MG63 (cell line): ENCODE results near the gene RNF5. TPM values are rescaled to one million over a fixed set of nuclear protein-coding genes. Genes with fewer than 3 reads are reported as not detected.
A peak's percentile ranks its signal among the peaks of the same experiment; 100 is the strongest.
"Not testable (repeated sequence)": the region's sequence is repeated elsewhere in the genome, so short reads cannot be mapped to it uniquely, and the experiment has no call there.

Experiments
- DNase-seq: peaks from one replicate; pipeline ENCODE4 v3.0.0-alpha.2; 2020
- H3K27me3 ChIP-seq: fragments of 250-450 bp; sonication (Bioruptor Pico); 2 replicates; pipeline ENCODE4 v1.5.1; 2020; ENCODE audit warnings: mild to moderate bottlenecking, moderate library complexity
- H3K36me3 ChIP-seq: fragments of 250-450 bp; sonication (Bioruptor Pico); 2 replicates; pipeline ENCODE4 v1.5.1; 2020; ENCODE audit warnings: mild to moderate bottlenecking, moderate library complexity
- H3K4me3 ChIP-seq: fragments of 250-450 bp; sonication (Bioruptor Pico); 2 replicates; pipeline ENCODE4 v1.5.1; 2020; ENCODE audit warnings: mild to moderate bottlenecking, moderate library complexity
- H3K9me3 ChIP-seq: fragments of 250-450 bp; sonication (Bioruptor Pico); 2 replicates; pipeline ENCODE4 v1.5.1; 2020; ENCODE audit warnings: mild to moderate bottlenecking, moderate library complexity
- total RNA-seq: library from RNA; depleted of rRNA; stranded (reverse); fragments of >200 nt; shearing (Covaris generic); gene quantifications from 2 replicates; pipeline ENCODE4 v1.2.3, GENCODE V29; 2014; ENCODE audit warnings: low replicate concordance

Gene RNF5
- total RNA-seq, 1 experiment from 2014 or later, result 38.3 TPM

- Histone ChIP-seq H3K36me3 (peaks cover 2% of the 10 kb centered on the region; the same call in 1 of the 2 replicates), H3K27me3 (no peaks in the 10 kb centered on the region), H3K4me3 (no peak overlapping the region), H3K9me3 (no peaks in the 10 kb centered on the region)
- no peak for DNase-seq
These were observed 13.7 kb downstream of the RNF5 start for GRCh38 chr6:32191696-32192607.

GRCh38 chr6:32192608-32193039 is 14.4 kb downstream of the RNF5 start, which contains the start of gene GPSM3:
Gene GPSM3 (minus strand): TSS chr6:32192643. CDS start chr6:32192513, 130 bp downstream.
- Histone ChIP-seq H3K9me3 (no peaks in the 10 kb centered on the region), H3K4me3 (no peak within 1 kb of the TSS), H3K36me3 (no peaks in the 10 kb centered on the region; the same call in 1 of the 2 replicates), H3K27me3 (no peaks in the 10 kb centered on the region)
- no peak for DNase-seq

DNA sequence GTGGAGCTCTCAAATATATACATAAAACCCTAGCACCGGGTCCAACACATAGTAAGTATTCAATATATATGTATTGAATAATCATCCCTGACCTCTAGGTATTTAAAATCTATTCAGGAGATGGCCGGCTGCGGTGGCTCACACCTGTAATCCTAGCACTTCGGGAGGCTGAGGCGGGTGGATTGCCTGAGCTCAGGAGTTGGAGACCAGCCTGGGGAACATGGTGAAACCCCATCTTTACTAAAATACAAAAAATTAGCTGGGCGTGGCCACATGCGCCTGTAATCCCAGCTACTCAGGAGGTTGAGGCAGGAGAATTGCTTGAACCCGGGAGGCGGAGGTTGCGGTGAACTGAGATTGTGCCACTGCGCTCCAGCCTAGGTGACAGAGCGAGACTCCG is 14.9 kb downstream of the RNF5 start:
- H3K4me3 ChIP-seq, H3K9me3 ChIP-seq, DNase-seq, H3K36me3 ChIP-seq, H3K27me3 ChIP-seq: not testable (repeated sequence)

DNA sequence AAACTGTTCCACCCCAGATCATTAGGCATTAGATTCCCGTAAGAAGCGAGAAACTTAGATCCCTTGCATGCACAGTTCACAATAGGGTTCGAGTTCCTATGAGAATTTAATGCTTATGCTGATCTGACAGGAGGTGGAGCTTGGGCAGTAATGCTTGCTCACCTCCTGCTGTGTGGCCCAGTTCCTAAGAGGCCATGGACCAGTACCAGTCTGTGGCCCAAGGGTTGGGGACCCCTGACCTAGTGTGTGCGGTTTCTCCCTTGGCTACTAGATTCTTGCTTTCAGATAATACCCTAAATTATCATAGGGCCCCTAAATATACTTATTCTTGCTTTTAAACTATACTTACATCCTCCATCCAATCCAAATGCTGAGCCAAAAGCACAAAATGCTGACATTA is 16.2 kb downstream of the RNF5 start:
- DNase-seq, result no peak
- H3K9me3 ChIP-seq, result no peaks in the 10 kb centered on the region
- H3K36me3 ChIP-seq, result no peaks in the 10 kb centered on the region
- no peaks in the 10 kb centered on the region for H3K27me3 ChIP-seq
- H3K4me3 ChIP-seq, result no peak overlapping the region

- H3K4me3 ChIP-seq, result peak overlapping the region; percentile 53
- H3K36me3 ChIP-seq, result no peaks in the 10 kb centered on the region
- DNase-seq, result peak; percentile 30
- no peaks in the 10 kb centered on the region for H3K27me3 ChIP-seq
- no peaks in the 10 kb centered on the region for H3K9me3 ChIP-seq
These were observed 16.8 kb downstream of the RNF5 start for GRCh38 chr6:32194825-32195651.

GRCh38 chr6:32195652-32195901 is 17.4 kb downstream of the RNF5 start:
- peak; percentile 100 for DNase-seq
- Histone ChIP-seq H3K36me3 (no peaks in the 10 kb centered on the region), H3K9me3 (no peaks in the 10 kb centered on the region), H3K27me3 (no peaks in the 10 kb centered on the region), H3K4me3 (peak overlapping the region; percentile 71)

DNA sequence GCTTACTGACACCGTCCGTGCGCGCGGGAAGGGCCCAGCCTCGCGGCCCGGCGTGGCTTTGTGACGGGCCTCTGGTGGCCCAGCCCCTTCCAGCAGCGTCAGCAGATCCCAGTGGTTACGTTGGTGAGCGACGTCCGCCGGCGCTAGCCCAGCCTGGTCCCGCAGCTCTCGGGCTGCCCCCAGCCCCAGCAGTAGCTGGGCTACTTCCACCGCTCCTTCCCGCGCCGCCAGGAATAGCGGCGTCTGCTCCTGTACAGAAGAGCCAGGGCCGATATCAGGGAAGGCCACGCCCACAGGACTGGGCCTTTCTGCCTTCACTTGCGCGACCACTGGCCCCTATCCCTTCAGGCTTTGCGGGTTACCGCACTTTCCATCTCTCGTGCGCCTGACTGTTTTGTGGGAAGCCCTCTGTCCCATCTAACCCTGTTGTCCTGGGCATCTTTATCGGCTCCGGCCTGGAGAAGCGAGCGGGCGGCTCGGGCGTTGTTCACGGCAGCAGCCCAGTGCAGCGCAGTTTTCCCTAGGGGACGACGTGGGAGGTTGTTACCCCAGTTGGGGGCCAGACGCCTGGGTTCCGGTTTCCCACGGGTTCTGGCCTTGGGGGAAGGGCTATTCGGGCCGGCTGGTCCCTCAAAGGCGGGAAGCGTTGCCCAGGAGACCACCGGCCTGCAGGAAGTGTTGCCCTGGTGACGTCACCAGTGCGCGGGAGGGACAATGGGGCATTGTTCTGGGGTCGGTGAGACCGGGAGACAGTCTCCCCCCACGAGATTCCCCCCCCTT is 17.9 kb downstream of the RNF5 start:
- Histone ChIP-seq H3K9me3 (no peaks in the 10 kb centered on the region), H3K27me3 (no peaks in the 10 kb centered on the region), H3K4me3 (peak overlapping the region; percentile 71), H3K36me3 (no peaks in the 10 kb centered on the region)
- peak; percentile 77 for DNase-seq

DNA sequence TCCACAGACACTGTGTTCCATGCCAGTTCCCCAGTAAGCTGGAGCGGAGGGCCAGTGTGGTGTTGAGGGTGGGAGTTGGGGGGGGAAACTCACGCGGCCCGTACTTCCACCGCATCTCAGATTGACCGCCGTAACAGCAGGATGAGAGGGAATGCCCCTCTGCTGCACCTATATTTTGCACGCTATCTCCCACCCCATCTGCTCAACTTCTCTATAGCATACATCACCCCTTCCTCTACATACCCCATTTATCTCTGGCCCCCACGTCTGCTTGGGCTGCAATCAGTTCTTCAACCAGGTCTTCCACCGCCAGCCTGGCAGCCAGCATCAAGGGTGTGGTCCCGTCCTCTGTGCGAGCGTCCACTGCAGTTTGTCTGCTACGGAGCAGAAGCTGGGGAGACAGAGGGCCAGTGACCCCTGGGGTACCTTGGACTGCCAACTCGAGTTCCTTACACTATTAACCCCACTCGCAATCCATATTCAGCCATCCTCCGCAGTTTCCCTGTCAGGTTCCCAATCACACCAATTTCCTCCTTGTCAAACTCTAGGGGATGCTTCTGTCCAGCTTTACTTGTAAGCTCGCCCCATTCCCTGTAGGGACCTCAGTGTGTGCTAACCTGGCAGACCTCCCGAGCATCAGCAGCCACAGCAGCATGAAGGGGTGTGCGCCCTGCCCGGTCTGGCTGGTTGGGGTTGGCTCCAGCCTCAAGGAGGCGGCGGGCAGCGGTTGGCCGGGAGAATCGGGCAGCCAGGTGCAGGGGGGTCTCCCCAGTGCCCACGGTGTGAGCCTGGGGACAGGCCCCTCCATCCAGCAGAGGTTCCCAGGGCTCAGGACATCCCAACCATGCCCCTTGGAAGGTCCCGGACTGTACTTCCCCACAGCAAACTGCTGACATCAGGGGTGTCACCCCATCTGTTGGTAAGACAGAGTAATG is 18.7 kb downstream of the RNF5 start:
- Histone ChIP-seq H3K36me3 (no peaks in the 10 kb centered on the region), H3K4me3 (peak overlapping the region; percentile 71), H3K27me3 (no peaks in the 10 kb centered on the region), H3K9me3 (no peaks in the 10 kb centered on the region)
- no peak for DNase-seq

DNA sequence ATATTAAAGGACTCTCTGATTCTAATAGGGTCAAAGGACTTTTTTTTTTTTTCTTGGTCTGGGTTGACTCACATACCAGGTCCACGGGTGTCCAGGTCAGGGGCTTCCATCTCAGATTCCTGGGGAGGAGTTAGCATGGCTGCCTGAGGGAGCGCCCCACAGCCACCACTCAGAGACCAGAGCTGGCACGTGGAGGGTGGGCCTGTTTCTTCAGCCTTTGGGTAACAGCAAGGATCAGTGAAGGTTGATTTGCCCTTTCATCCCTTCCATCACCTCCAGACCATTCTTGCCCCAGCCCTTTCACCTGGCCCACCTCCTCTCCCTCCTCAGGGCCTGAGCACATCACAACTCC is 20.1 kb downstream of the RNF5 start:
- Histone ChIP-seq H3K36me3 (no peaks in the 10 kb centered on the region), H3K4me3 (no peak overlapping the region), H3K27me3 (no peaks in the 10 kb centered on the region), H3K9me3 (no peaks in the 10 kb centered on the region)
- DNase-seq, result no peak

DNA sequence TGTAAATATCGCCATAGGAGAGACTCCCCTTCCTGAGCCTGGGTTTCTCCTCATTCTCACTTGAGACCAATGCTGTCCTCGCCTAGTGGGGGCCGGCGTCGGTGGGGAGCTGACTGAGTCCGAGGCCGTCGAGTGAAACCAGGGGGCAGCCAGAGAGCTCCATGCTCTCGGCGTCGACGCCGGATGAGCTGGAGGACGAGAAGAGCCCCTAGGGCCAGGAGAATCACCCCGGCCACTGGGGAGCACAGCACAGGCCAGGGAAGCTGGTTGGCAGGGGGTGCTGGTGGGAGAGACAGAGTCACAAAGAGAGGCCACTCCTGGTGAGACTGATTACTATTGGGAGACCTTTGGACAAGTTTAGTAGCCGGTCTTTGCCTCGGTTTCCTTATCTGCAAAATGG is 20.7 kb downstream of the RNF5 start:
- no peaks in the 10 kb centered on the region for H3K27me3 ChIP-seq
- H3K4me3 ChIP-seq, result no peak overlapping the region
- no peak for DNase-seq
- no peaks in the 10 kb centered on the region for H3K9me3 ChIP-seq
- no peaks in the 10 kb centered on the region for H3K36me3 ChIP-seq

GRCh38 chr6:32200711-32201475 is 22.7 kb downstream of the RNF5 start:
- no peaks in the 10 kb centered on the region for H3K27me3 ChIP-seq
- H3K9me3 ChIP-seq, result no peaks in the 10 kb centered on the region
- H3K36me3 ChIP-seq, result no peaks in the 10 kb centered on the region
- DNase-seq, result no peak
- no peak overlapping the region for H3K4me3 ChIP-seq

DNA sequence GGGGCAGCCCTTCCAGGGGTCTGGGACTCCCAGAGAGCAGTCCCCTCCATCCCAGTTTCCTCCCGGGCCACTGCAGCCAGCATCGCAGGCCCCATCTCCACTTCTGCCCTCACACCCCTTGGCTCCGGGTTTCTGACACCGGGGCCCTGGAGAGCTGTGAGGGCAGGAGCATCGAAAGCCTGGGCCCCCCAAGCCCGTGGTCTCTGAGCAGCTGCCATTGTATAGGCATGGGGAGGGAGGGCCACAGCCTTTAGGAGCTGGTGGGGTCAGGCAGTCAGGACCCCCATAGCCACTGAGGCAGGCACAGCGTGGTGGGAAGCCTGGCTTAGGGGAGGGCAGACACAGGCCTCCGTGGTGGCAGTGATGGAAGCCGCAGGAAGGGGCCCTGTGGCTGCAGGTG is 24.0 kb downstream of the RNF5 start:
- Histone ChIP-seq H3K36me3 (no peaks in the 10 kb centered on the region), H3K4me3 (no peak overlapping the region), H3K27me3 (0 out of 2 replicates have a peak, but pooled peaks cover 2% of the 10 kb centered on the region), H3K9me3 (peaks cover 2% of the 10 kb centered on the region; the same call in 1 of the 2 replicates)
- no peak for DNase-seq

GRCh38 chr6:32203426-32204267 is 25.4 kb downstream of the RNF5 start:
- DNase-seq, result no peak
- Histone ChIP-seq H3K36me3 (no peaks in the 10 kb centered on the region), H3K4me3 (no peak overlapping the region), H3K9me3 (peaks cover 2% of the 10 kb centered on the region; the same call in 1 of the 2 replicates), H3K27me3 (0 out of 2 replicates have a peak, but pooled peaks cover 2% of the 10 kb centered on the region)

- H3K27me3 ChIP-seq, result 0 out of 2 replicates have a peak, but pooled peaks cover 2% of the 10 kb centered on the region
- H3K36me3 ChIP-seq, result no peaks in the 10 kb centered on the region
- no peak overlapping the region for H3K4me3 ChIP-seq
- no peak for DNase-seq
- peaks cover 2% of the 10 kb centered on the region; the same call in 1 of the 2 replicates for H3K9me3 ChIP-seq
These were observed 26.1 kb downstream of the RNF5 start for GRCh38 chr6:32204268-32204715.
